Smooth muscle cell (in vitro differentiated cells): ENCODE data around the gene FAM13A. TPM values are rescaled to one million over a fixed set of nuclear protein-coding genes. Genes with fewer than 3 reads are reported as not detected.

ENCODE experiments used
- DNase-seq: peaks from one replicate; lab custom pipeline; 2025; ENCODE audit not compliant: unreplicated experiment; lab: John Stamatoyannopoulos, UW
- H2AFZ ChIP-seq: fragments of 200-600 bp; sonication (generic); 2 replicates; pipeline ENCODE4 v1.6.0; 2016; ENCODE audit warnings: antibody characterized with exemption, low read depth, mild to moderate bottlenecking
- H3F3A ChIP-seq: fragments of 200-600 bp; sonication (generic); 2 replicates; pipeline ENCODE4 v1.6.0; 2017; ENCODE audit warnings: antibody characterized with exemption, low read depth
- H3K27ac ChIP-seq: fragments of 200-600 bp; sonication (generic); 2 replicates; pipeline ENCODE4 v1.5.1; 2016; ENCODE audit warnings: low read depth, mild to moderate bottlenecking
- H3K27me3 ChIP-seq: fragments of 200-600 bp; sonication (generic); 2 replicates; pipeline ENCODE4 v1.6.1; 2016; ENCODE audit warnings: low read depth, mild to moderate bottlenecking
- H3K36me3 ChIP-seq: fragments of 200-600 bp; sonication (generic); 2 replicates; pipeline ENCODE4 v1.5.1; 2016; ENCODE audit warnings: low read depth
- H3K4me1 ChIP-seq: fragments of 200-600 bp; sonication (generic); 2 replicates; pipeline ENCODE4 v1.5.1; 2016; ENCODE audit warnings: low read depth
- H3K4me2 ChIP-seq: fragments of 200-600 bp; sonication (generic); 2 replicates; pipeline ENCODE4 v1.6.0; 2016; ENCODE audit warnings: mild to moderate bottlenecking
- H3K4me3 ChIP-seq: fragments of 200-600 bp; sonication (generic); 2 replicates; pipeline ENCODE4 v1.5.1; 2016; ENCODE audit warnings: mild to moderate bottlenecking
- H3K79me2 ChIP-seq: fragments of 200-600 bp; sonication (generic); 2 replicates; pipeline ENCODE4 v1.6.0; 2016; ENCODE audit warnings: low read depth, mild to moderate bottlenecking
- H3K9ac ChIP-seq: fragments of 200-600 bp; sonication (generic); 2 replicates; pipeline ENCODE4 v1.6.0; 2016; ENCODE audit warnings: low read depth
- H3K9me3 ChIP-seq: fragments of 200-600 bp; sonication (generic); replicated peaks from 2 replicates; pipeline ENCODE4 v1.5.1; 2016; ENCODE audit warnings: low read depth
- H4K20me1 ChIP-seq: fragments of 200-600 bp; sonication (generic); 2 replicates; pipeline ENCODE4 v1.6.0; 2016; ENCODE audit warnings: low read depth
- WGBS: methylation state at CpG from one replicate; pipeline ENCODE4 v1.1.7; 2016; ENCODE audit warnings: low lambda C conversion rate; 5-methylcytosine and 5-hydroxymethylcytosine counted together
- polyA plus RNA-seq: library from polyadenylated mRNA; unstranded; fragments of >200 nt; fragmentation: Nextera tagmentation; extraction: Ambion mirVana; gene quantifications from 2 replicates; pipeline ENCODE4 v1.2.1, GENCODE V29; 2016
- total RNA-seq: library from RNA; depleted of rRNA; stranded (reverse); fragments of >200 nt; gene quantifications from 2 replicates; pipeline ENCODE4 v1.2.3, GENCODE V29; 2014
- TF ChIP-seq, protein P1 (sequence below): fragments of 200-600 bp; sonication (generic); IDR thresholded peaks from 2 replicates; pipeline ENCODE4 v1.5.1; 2017; ENCODE audit warnings: borderline replicate concordance, mild to moderate bottlenecking, antibody characterized with exemption; ENCODE audit not compliant: insufficient read depth, poor library complexity, severe bottlenecking

FAM13A gene
- total and polyA plus RNA-seq, 2 experiments from 2014 or later: 14.6 to 39.9 TPM

DNA sequence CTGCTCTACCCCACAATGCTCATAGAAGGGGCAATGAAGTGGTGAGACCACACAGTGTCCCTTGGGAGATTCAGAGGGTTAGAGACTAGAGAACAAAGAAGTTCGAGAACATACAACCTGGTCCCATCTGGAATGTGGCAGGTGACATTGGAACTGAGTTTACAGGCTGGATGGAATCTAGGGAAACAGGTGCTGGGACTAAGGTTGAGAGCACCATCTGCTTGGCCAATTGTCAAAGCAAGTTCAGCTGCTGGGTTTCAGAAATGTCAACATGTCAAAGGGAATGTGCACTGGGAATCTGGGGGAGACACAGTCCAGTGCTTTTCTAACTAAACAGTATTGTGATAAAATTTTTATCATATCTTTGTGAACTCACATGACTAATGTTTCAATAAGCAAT lies 15.9 kb upstream of the FAM13A start:
- TF ChIP-seq, protein P1, sequence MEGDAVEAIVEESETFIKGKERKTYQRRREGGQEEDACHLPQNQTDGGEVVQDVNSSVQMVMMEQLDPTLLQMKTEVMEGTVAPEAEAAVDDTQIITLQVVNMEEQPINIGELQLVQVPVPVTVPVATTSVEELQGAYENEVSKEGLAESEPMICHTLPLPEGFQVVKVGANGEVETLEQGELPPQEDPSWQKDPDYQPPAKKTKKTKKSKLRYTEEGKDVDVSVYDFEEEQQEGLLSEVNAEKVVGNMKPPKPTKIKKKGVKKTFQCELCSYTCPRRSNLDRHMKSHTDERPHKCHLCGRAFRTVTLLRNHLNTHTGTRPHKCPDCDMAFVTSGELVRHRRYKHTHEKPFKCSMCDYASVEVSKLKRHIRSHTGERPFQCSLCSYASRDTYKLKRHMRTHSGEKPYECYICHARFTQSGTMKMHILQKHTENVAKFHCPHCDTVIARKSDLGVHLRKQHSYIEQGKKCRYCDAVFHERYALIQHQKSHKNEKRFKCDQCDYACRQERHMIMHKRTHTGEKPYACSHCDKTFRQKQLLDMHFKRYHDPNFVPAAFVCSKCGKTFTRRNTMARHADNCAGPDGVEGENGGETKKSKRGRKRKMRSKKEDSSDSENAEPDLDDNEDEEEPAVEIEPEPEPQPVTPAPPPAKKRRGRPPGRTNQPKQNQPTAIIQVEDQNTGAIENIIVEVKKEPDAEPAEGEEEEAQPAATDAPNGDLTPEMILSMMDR: no peak
- H3F3A ChIP-seq: no peaks in the 10 kb centered on the region
- H3K27ac ChIP-seq: no peak overlapping the region
- H3K79me2 ChIP-seq: no peaks in the 10 kb centered on the region
- H3K9ac ChIP-seq: no peak overlapping the region
- H4K20me1 ChIP-seq: no peaks in the 10 kb centered on the region
- H3K27me3 ChIP-seq: no peaks in the 10 kb centered on the region
- H3K4me2 ChIP-seq: no peak overlapping the region
- no peak overlapping the region for H2AFZ ChIP-seq
- 91% methylated on average over 1 of the region's 1 CpG for WGBS
- no peaks in the 10 kb centered on the region for H3K36me3 ChIP-seq
- no peaks in the 10 kb centered on the region for H3K4me1 ChIP-seq
- no peaks in the 10 kb centered on the region for H3K9me3 ChIP-seq
- no peak for DNase-seq
- no peak overlapping the region for H3K4me3 ChIP-seq

DNA sequence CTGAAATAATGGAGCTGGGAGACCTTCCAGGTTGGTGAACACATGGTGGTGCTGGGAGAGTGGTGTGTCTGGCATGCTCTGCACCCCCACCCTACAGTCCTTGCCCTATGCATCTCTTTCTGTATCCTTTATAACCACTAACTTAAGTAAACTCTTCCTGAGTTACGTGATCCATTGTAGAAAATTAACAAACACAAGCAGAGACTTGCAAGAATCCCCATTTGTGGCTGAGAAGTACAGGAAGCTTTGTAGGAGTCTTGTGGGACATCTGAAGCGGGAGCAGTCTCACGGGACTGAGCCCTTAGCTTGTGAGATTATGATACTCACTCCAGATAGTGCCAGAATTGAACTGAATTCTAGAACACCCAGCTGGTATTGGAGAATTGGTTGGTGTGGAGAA lies 14.3 kb upstream of the FAM13A start:
- Histone ChIP-seq H3K36me3 (no peaks in the 10 kb centered on the region), H3K9ac (no peak overlapping the region), H3K4me2 (no peak overlapping the region), H3F3A (no peaks in the 10 kb centered on the region), H3K27me3 (no peaks in the 10 kb centered on the region), H3K9me3 (no peaks in the 10 kb centered on the region), H3K27ac (no peak overlapping the region), H3K79me2 (no peaks in the 10 kb centered on the region), H3K4me1 (no peaks in the 10 kb centered on the region), H3K4me3 (no peak overlapping the region), H2AFZ (no peak overlapping the region), H4K20me1 (no peaks in the 10 kb centered on the region)
- TF ChIP-seq, protein P1: no peak
- DNase-seq: no peak
- 76% methylated on average over 3 of the region's 3 CpGs for WGBS

DNA sequence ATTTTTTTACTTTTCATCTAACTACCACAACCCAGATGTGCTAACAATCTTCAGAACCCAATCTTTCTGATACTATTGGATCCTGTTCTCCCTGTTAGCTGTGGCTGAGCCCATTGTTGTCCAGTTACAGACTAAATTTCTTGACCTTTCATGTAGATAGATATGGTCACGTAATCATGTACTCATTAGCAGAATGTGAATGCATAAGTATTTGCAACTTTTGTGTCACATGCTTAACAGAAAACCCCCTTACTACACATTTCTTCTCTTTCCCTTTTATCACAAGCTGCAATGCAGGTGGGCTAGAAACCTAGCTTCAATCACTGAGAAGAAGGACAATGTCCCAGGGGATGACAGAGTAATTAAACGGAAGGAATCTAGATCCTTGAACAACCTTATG lies 13.1 kb upstream of the FAM13A start:
- H3K4me1 ChIP-seq: no peaks in the 10 kb centered on the region
- 92% methylated on average over 2 of the region's 2 CpGs for WGBS

DNA sequence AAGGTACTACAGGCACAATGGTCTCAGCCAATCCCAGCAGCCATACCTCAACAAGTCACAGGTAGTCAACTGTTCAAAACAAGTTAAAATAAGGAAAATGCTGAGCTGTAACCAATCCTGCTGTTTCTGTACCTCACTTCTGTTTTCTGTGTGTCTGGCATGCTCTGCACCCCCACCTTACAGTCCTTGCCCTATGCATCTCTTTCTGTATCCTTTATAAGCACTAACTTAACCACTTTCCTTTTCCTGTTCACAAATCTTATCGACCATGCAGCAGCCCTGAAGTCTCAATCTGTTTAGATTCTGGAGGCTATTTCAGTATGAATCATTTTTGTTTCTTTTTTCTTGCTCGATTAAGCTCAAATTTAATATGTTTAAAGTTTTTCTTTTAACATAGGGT lies 12.5 kb upstream of the FAM13A start:
- H3K27ac ChIP-seq: no peak overlapping the region
- H3K36me3 ChIP-seq: no peaks in the 10 kb centered on the region
- H3K4me1 ChIP-seq: no peaks in the 10 kb centered on the region
- H3K79me2 ChIP-seq: no peaks in the 10 kb centered on the region
- H3K9me3 ChIP-seq: no peaks in the 10 kb centered on the region
- no peaks in the 10 kb centered on the region for H4K20me1 ChIP-seq
- no peak overlapping the region for H3K4me2 ChIP-seq
- H3F3A ChIP-seq: no peaks in the 10 kb centered on the region
- DNase-seq: no peak
- no peaks in the 10 kb centered on the region for H3K27me3 ChIP-seq
- no peak overlapping the region for H2AFZ ChIP-seq
- 83% methylated on average over 2 of the region's 2 CpGs for WGBS
- TF ChIP-seq, protein P1: no peak
- no peak overlapping the region for H3K9ac ChIP-seq
- H3K4me3 ChIP-seq: no peak overlapping the region

More for the DNA sequence above, 13.1 kb upstream of the FAM13A start:
- Histone ChIP-seq H3K9me3 (no peaks in the 10 kb centered on the region), H3K4me2 (no peak overlapping the region), H2AFZ (no peak overlapping the region), H3K9ac (no peak overlapping the region), H4K20me1 (no peaks in the 10 kb centered on the region), H3K79me2 (no peaks in the 10 kb centered on the region), H3K36me3 (no peaks in the 10 kb centered on the region), H3K27ac (no peak overlapping the region), H3K4me3 (no peak overlapping the region), H3K27me3 (no peaks in the 10 kb centered on the region), H3F3A (no peaks in the 10 kb centered on the region)
- TF ChIP-seq, protein P1: no peak
- DNase-seq: no peak
